Iris pigment epithelial cell (primary cell): Measurements from ENCODE around the gene MCC.
A peak's percentile ranks its signal among the peaks of the same experiment; 100 is the strongest.

Source experiments
- DNase-seq: peaks from one replicate; pipeline ENCODE4 v3.0.0-alpha.2; 2011; ENCODE audit warnings: low read depth

The MCC gene

DNA sequence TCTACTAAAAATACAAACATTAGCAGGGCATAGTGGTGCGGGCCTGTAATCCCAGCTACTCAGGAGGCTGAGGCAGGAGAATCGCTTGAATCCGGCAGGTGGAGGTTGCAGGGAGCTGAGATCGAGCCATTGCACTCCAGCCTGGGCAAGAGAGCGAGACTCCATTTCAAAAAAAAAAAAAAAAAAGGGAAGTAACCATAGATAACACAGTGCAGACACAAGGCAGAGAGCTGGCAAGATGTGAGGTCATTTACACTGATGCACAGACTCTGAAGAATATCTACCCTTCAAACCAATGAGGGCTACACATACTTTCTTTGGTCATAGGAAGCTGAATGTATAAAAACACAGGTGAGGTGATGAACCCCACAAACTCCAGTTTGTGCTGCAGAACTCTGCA is 379.8 kb downstream of the MCC start:
- no peak for DNase-seq

DNA sequence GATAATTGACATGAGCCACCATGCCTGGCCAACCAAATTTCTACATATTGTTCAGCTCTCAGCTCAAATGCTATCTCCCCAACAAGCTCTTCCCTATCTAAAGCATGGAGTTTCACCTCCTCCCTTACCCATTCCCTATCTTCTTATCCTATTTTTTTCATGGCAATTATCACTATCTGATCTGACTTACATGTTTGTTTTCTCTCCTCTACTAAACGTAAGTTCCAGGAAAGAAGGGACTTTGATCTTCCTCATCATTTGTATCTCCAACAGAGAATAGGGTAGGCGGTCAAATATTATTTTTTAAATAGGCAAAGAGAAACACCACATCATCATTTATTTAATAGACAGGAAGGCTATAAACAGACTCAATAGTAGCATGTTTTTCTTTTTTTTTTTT is 381.4 kb downstream of the MCC start:
- DNase-seq = no peak

DNA sequence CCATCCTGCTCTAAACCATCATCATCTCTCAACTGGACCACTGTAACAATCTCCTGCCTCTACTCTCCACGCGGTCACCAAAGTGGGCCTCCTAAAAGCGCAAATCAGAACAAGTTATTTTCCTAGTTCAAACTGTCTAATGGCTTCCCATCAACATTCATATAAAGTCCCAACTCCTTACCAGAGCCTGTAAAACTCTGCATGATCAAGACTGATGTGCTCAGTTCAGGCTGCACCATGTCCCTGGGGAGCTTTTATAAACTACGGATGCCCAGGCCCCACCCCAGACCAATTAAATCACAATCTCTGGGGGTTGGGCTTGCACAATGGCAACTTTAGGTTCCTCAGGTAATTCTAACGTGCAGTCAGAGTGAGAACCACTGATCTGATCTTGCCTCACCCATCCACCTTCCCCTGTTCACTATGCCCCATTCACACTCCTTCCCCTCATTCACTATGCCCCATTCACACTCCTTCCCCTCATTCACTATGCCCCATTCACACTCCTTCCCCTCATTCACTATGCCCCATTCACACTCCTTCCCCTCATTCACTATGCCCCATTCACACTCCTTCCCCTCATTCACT is 382.5 kb downstream of the MCC start:
- no peak for DNase-seq

DNA sequence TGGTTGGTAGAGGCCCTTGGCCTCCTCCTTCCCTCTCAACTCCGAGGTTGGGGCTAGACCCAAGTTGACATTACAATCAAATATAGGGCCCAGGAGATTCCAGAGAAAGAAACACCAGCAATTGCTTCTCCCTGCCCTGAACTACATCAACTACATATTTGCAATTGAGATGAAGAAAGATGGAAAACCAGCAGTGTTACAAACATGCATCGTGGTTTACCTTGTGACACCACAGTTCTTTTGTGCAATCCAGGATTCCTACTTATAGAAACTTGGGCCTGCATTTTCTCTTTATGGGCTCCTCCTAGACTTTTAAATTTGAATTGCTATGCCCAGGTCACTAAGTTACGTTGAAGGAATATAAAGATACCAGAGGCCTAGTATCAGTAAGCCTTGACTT is 384.9 kb downstream of the MCC start:
- DNase-seq = no peak

DNA sequence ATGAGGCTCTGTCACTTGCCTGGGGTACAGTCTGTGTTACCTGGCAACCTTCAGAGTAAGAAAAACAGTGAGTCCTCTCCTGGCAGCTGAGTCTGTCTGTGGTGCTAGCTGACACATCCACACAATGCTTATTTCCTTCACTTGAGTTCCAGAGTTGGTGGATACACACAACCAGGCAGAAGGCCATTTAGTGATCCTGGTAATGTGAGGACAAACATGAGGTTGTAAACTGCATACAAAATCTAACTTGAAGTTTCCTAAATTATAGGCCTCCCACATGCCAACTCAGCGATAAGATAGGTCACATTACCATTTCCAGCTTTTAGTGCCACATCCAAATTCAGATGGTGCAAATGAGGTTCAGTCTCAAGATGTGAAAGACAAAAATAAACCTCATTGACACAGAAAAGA is 386.1 kb downstream of the MCC start:
- peak; percentile 17 for DNase-seq

DNA sequence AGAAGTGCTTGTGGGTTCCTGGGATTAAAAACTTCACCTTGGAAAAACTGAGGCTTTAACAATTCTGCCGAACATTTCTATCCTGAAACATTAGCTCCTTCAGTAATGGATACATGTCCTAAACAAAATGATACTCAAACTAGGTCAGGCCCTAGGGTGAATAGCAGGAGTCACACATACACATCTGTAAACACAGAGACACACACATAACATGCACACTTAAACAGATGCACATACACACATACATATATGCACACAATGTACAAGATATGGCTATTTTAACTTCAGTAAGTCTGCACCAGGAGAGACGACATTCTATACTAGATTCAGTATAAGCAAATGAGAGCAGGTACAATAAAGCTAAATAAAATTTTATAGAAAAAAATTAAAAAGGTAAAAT is 387.3 kb downstream of the MCC start:
- no peak for DNase-seq

DNA sequence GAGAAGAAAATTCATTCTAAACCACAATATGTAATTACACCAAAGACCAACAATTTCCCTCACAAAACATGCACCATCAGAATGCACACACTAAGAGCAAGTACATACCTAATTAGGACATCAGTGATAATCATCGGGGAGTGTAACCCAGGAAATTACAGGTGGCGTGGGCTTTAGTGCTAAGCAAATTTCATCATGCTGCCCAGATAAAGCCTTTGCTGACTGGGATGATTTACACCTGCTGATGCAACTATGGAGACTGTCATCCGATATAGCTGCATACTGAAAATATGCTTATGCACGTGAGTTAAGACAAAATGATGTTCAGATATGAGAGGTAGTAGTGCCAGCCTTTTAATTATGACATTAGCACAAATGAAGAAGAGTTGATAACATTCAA is 388.4 kb downstream of the MCC start:
- no peak for DNase-seq

DNA sequence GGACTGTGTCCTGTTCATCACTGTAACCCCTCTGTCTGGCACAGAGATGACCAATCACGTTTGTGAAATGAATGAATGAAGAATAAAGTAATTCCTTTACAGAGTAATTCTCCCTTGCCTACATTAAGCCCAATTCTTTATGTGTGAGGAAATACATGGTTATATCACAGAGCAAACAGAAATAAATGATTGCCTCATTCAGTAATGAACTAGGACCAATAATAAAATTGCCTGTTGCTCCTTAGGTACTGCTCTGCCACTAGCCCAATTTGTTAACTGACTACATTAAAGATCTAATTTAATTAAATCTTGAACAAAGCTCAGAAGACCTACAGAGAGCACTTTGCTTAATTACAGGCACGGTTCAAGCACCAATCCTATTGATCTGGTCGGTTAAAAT is 389.9 kb downstream of the MCC start:
- DNase-seq = no peak

DNA sequence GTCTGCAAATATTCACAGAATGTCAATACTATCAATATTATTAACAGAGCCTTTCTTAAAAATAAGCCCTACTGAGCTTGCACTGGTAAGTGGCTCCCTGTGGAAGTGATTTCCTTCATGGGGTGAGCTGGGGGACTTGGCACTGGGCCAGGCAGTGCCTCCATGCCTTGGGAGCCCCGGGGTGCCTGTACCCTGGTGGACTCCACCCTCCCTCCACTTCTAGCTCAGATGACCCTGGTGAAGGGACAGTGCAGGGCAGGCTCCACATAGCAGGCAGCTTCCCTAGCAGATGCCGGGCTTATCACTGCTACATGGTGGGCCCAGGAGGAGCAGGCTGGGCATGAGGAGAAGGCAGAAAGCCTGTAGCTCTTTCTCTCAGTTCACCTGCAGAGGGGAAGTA is 392.4 kb downstream of the MCC start:
- no peak for DNase-seq

DNA sequence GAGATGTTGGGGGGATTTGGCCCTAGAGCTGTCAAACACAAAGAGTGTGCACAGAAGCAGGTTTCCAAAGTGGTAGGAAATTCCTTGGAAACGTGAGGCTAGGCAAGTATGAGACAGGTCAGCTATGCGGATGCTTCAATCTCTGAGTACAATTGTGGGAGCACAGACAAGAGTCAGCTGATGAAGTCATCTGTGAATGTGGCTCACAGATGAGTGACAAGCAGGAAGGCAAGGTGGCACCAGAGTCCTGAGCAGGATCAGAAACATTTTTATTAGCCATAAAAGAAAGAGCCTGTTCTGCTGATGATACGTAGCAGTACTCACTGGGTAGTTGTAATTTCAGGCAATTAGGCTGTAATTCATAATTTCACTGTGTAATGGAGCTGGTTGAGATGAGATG is 394.7 kb downstream of the MCC start:
- DNase-seq = no peak

DNA sequence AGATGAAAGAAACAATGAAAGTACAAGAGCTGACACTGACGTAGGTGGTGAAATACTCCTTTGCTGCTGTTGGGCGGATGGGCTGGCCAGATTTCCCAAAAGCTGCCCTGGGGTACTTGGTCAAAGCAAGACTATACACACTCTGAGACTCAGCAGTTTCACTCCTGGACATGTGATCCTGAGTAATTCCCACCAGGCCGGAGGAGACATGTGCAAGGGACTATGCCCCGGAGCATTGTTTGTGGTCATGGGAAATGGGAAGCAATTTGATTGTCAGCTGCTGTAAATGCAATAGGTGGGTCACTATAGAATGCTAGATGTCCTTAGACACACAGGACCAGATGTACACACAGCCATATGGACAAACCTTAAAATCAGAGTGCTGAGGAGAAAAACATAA is 395.6 kb downstream of the MCC start:
- DNase-seq = no peak

DNA sequence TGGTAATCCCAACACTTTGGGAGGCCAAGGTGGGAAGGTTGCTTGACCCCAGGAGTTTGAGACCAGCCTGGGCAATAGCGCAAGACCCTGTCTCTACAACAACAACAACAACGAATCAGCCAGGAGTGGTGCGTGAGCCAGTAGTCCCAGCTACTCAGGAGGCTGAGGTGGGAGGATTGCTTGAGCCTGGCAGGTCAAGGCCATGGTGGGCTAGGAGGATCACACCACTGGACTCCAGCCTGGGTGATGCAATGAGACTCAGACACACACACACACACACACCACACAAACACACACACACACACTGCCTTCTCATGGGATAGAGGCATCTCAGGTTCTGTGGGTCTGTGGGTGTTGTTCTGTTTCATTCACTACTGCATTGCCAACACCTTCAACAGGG is 396.6 kb downstream of the MCC start:
- no peak for DNase-seq

DNA sequence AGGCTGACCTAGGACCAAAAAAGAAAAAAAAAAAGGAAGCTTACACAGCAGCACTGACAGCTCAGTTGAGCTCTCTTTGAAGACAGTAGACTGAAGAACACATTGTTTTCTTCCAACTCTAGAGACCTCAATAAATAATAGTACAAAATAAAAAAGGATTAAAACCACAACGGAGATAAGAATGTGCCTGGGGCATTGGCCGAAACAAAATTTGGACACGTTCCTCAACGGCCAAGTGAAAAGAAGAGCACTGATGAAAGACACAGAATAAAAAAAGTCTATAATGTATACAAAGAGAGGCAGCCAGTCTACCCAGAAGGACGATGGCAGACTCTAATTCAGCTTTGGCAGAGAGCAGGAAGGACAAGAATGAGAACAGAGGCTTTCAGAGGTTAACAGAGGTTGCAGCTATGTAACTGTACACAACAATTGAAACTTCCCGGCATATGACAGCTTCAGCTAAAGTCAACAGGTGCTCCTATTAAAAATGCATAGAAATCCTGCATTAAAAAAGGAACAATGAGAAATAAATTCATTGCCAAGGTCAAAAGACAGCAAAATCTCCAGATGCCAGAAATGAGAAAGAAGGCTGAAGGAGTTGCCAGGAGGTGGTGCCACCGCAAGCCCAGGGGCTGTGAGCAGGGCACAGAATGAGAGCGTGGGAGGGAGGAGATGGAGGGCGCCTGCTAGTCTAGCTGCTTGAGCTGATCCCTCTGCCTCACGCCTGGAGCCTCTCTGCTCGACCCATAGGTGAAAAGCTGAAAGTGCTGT is 397.7 kb downstream of the MCC start:
- no peak for DNase-seq

DNA sequence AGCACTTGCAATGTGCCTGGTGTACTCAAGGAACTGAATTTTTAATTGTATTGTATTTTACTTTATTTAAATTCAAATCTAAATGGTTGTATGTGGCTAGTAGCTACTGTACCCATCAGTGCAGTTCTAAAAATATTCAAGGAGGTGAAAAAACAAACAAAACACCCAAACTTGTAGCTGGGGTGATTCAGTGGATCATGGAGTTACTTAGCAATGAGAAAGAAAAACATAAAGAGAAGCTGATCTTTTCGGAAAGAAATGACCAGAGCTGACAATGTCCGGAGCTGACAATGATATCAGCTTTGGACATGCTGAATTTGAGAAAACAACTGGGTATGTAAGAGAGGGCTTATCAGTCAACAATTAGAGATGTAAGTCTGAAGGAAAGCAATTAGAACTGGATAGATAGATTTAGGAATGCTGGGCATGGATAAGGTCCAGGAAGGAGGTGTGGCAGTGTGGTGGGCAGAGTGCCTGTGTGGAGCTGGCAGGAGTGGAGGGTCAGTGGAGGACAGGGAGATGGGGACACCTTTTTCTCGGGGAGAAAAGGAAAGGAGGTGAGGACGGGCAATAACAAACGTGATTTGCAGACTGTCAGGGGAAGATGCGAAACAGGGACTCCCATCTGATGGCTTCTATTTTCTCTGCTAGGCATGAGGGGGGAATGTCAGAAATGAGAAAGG is 398.5 kb downstream of the MCC start:
- no peak for DNase-seq

DNA sequence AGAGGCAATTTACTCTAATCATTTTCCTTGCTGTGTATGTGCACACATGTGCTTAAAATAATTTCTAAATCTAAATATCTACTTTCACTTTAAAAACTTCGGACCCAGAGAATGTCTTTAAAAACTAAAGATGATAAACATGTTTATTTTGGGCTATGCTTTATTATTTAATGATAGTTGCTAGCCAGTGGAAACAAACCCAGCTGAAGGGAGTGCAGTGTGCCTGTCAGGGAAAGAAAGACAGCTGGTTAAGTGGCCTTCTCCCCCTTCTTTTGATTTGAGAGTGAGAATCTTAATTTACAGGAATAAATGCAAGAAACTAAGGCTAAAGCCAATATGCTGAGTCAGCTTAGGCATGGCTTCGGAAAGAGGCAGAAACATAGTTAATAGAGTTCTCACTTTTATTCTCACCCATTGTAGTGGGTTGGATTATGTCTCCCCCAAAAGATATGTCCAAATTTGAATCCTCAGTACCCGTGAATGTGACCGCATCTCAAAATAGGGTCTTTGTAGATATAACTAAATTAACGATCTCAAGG is 400.2 kb downstream of the MCC start:
- no peak for DNase-seq

DNA sequence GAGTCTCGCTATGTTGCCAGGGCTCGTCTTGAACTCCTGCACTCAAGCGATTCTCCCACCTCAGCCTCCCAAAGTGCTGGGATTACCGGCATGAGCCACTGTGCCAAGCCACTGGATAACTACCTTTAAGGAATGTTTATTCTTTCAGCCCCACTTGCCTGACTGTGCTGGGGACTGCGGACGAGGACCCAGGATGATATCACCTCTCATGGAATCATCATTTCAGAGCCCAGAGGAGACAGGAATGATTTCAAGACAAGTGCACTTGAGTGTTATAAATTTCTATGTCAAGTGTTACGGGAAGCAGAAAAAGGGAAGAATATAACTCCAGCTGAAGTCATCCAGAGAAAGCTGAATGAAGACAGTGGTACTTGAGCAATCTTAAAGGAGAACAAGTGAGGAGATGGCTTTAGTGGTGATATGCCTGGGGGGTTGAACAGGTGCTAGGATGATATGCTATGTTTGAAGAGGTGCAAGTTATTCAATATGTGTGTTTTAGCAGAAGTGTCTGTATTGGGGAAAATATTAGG is 402.3 kb downstream of the MCC start:
- no peak for DNase-seq

DNA sequence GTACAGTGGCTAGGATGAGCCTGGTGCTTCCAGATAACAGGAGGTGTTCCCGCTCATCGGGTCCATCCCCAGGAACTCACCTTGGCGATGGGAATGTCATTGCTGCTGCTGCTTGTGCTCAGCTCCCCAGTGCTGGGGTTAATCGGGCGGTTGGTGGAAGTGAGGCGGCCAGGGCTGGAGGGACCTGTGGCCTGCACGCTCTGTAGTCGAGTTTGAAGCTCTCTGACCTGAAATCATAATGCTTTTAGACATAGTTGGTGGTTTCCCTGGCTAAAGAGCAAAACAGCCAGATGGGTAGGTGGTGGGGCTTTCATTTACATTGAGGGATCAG is 403.2 kb downstream of the MCC start:
- no peak for DNase-seq

DNA sequence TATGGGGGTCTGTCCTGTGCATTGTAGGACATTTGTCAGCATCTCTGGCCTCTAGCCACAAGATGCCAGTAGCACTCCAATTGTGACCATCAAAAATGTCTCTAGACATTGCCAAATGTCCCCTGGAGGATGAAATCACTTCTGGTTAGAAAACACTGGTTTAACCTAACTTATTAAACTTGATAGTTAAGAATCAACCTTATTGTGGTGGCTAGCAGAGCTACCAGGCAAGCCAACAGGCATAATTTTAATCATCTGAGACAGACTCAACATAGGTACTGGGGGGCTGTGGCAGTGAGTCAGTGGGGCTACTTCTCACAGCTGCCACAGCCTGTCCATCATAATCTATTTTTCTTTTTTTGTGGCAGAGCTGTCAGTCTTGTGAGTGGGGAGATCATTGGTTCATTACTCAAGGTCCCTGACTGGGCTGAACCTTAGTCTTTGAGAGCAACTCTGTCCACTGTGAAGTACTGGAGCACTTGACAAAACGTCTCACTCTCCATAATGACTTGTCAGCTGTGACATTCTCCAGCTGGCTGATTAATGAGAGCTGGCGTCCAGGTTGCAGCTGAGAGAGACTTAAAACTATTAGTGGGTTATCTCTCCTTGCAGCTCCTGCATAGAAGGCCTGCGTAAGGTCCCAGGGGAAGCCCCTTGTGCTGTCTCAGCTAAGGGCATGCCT is 403.7 kb downstream of the MCC start:
- no peak for DNase-seq

DNA sequence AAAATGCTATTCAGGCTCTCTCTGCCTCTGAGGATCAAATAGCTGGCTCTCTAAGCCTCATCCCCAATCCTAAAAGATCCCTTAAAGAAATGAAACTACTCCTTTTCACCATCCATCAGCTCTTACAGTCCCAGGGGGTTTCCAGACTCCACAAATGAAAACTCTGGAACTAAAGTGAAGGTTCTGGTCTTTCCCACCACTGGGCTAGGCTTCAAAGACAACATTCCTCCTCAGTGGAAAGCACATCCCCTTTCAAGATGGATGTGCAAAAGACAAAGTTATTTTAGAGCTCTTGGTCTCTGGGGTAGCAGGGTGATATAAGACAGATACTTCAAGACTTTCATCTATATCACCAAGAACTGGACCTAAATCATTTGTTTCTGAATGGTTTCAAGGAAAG is 404.8 kb downstream of the MCC start:
- DNase-seq = no peak

DNA sequence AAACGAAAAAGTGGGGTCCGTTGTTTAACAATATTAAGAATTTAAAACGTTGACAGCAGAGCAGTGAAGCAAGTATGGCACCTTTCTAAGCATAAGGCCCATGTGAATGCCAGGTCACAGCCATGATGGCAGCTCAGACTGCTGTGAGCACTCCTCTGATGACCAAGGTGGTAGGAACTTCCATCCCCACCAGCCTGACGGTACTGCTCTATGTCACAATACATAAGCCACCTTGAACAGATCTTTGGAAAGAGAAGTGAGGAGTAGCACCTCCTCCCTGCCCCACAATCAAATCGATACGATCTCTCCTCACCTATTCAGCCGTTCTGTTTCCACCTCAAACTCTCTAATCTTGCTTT is 405.7 kb downstream of the MCC start:
- DNase-seq = no peak

DNA sequence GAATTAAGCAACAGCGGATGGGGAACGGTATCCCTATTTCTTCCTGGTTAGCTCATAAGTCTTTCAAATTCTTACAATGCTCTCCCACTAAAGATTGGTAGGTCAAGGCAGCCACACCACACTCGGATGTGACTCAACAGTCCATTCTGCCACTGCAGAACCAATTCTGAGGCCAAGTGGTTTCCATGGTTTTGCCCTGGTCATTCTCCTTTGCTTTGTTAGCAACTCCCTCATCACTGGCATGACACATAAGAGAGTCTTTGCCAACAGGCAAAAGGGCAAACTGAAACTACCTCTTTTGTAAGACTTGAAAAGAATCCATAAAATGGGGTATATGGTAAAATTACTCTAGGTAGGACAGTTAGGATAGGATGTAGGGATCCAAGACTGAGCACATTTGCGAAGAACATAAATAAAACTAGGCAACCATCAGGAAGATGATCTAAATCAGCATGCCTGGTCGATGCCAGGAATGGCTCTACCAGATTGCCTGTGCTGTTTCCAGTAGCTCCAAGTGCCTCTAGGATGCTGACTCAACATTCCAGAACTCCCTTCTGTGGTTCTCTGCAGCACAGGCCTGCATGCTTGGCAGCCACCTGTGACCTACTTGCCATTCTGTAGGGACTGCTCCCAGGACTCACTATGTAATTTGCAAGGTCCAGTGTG is 406.2 kb downstream of the MCC start:
- peak; percentile 78 for DNase-seq
